Ishikawa (cell line): ENCODE data around the gene MSTO1.

Experiments used
- CEBPB ChIP-seq: IDR thresholded peaks from 2 replicates; pipeline ENCODE4 v1.6.1; 2012
- CREB1 ChIP-seq: IDR thresholded peaks from 2 replicates; pipeline ENCODE4 v1.6.1; 2012; ENCODE audit warnings: low read depth
- EGR1 ChIP-seq: IDR thresholded peaks from 2 replicates; pipeline ENCODE4 v1.6.1; 2012
- EP300 ChIP-seq: IDR thresholded peaks from 2 replicates; pipeline ENCODE4 v1.6.1; 2012; ENCODE audit warnings: borderline replicate concordance
- FOXM1 ChIP-seq: IDR thresholded peaks from 2 replicates; pipeline ENCODE4 v1.6.1; 2012; ENCODE audit warnings: low read depth, borderline replicate concordance
- NFIC ChIP-seq: IDR thresholded peaks from 2 replicates; pipeline ENCODE4 v1.6.1; 2012
- RAD21 ChIP-seq: IDR thresholded peaks from 2 replicates; pipeline ENCODE4 v1.6.1; 2012; ENCODE audit warnings: low read depth
- TAF1 ChIP-seq: IDR thresholded peaks from 2 replicates; pipeline ENCODE4 v1.6.1; 2012; ENCODE audit warnings: low read depth, mild to moderate bottlenecking
- TCF12 ChIP-seq: IDR thresholded peaks from 2 replicates; pipeline ENCODE4 v1.6.1; 2012; ENCODE audit warnings: low read depth
- TEAD4 ChIP-seq: IDR thresholded peaks from 2 replicates; pipeline ENCODE4 v1.6.1; 2012
- YY1 ChIP-seq: IDR thresholded peaks from 2 replicates; pipeline ENCODE4 v1.6.1; 2012; ENCODE audit warnings: low read depth
- ZBTB7A ChIP-seq: IDR thresholded peaks from 2 replicates; pipeline ENCODE4 v1.6.1; 2012; ENCODE audit warnings: low read depth
- TF ChIP-seq, protein P1 (sequence below): IDR thresholded peaks from 2 replicates; pipeline ENCODE4 v1.6.1; 2012; ENCODE audit warnings: low read depth, mild to moderate bottlenecking
- TF ChIP-seq, protein P2 (sequence below): IDR thresholded peaks from 2 replicates; pipeline ENCODE4 v1.6.1; 2012
- TF ChIP-seq, protein P3 (sequence below): IDR thresholded peaks from 2 replicates; pipeline ENCODE4 v1.6.1; 2012

Gene MSTO1

DNA sequence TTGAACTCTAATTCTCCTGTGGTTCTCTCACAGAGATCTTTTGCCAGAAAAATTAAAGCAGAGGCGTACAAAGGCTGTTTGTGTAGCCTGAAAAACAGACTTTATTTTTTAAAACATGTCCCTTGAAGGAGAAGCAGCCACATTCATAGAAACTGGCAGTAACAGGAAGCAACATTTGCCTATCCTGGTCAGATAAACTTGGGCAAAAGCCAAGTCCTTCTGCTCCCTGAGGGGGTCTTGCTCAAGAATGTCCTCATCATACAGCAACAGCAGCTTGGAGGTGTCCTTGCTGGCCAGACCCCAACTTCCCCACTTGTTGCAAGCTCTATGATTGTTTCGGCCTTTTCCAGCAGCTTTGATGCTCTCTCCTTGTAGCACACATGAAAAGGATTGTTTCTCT lies 36.3 kb downstream of the MSTO1 start:
- TF ChIP-seq, protein P1, sequence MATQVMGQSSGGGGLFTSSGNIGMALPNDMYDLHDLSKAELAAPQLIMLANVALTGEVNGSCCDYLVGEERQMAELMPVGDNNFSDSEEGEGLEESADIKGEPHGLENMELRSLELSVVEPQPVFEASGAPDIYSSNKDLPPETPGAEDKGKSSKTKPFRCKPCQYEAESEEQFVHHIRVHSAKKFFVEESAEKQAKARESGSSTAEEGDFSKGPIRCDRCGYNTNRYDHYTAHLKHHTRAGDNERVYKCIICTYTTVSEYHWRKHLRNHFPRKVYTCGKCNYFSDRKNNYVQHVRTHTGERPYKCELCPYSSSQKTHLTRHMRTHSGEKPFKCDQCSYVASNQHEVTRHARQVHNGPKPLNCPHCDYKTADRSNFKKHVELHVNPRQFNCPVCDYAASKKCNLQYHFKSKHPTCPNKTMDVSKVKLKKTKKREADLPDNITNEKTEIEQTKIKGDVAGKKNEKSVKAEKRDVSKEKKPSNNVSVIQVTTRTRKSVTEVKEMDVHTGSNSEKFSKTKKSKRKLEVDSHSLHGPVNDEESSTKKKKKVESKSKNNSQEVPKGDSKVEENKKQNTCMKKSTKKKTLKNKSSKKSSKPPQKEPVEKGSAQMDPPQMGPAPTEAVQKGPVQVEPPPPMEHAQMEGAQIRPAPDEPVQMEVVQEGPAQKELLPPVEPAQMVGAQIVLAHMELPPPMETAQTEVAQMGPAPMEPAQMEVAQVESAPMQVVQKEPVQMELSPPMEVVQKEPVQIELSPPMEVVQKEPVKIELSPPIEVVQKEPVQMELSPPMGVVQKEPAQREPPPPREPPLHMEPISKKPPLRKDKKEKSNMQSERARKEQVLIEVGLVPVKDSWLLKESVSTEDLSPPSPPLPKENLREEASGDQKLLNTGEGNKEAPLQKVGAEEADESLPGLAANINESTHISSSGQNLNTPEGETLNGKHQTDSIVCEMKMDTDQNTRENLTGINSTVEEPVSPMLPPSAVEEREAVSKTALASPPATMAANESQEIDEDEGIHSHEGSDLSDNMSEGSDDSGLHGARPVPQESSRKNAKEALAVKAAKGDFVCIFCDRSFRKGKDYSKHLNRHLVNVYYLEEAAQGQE = no peak

DNA sequence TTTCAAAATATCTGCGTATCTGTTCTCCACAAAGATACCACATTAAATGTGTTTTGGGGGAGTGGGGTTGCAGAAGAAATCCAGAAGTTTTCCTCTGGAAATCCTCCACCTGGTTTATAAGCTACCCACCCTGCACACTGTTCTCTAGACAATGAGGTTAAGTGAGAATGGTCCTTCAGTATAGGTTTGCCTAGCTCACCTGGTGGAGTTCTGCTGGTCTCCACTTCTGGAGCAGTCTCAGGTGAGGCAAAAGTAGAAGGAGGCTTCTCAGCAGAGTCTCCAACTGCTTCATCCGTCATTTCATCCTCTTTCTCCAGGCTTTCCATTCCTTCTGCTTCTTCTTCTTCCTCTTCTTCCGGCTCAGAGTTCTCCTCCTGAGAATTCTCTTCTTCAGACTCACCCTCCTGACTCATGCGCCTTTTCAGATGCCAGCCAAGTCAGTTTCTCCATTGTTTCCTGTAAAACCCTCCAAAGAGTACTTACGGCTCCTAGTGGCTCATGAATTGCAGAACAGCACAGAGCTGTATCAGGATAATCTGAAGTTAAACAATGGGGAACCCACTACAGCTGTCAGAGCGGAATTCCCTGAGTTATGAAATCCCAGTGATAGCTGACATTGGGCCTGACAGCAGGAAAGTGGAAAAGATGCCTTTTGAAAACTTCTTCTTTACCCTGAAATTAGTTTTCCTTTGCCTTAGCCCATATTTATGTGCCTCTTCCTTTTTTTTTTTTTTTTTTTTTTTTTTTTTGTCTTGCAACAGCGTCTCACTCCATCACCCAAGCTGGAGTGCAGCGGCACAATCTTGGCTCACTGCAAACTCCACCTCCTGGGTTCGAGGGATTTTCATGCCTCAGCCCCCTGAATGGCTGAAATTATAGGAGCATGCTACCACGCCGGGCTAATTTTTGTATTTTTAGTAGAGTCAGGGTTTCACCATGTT lies 38.5 kb downstream of the MSTO1 start:
- TF ChIP-seq ZBTB7A (no peak), NFIC (no peak), TCF12 (no peak), FOXM1 (no peak), TEAD4 (peak; percentile 31; the same call in 1 of the 2 replicates), EP300 (no peak), CEBPB (0 out of 2 replicates have a peak, but pooled peaks have one; percentile 16), RAD21 (peak; percentile 81)
- TF ChIP-seq, protein P2, sequence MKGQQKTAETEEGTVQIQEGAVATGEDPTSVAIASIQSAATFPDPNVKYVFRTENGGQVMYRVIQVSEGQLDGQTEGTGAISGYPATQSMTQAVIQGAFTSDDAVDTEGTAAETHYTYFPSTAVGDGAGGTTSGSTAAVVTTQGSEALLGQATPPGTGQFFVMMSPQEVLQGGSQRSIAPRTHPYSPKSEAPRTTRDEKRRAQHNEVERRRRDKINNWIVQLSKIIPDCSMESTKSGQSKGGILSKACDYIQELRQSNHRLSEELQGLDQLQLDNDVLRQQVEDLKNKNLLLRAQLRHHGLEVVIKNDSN = no peak
- TF ChIP-seq, protein P1 = no peak
- TF ChIP-seq, protein P3, sequence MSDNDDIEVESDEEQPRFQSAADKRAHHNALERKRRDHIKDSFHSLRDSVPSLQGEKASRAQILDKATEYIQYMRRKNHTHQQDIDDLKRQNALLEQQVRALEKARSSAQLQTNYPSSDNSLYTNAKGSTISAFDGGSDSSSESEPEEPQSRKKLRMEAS = no peak

DNA sequence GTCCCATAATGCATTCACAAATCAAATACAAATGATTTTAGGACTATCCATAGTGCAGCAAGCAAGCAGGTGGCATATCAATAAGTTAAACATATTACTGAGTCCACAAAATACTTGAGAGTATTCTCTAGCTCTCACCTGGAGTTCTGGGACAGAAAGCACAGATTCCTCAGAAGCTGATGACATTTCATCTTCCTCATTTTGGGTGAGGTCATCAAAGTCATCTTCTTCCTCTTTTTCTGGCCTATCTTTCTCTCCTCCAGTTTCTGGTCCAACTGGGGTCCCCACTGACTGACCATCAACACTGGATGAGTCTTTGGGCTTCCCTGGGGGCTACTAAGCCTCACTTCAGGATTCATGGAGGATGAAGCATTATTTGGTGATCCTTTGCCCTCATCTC lies 39.7 kb downstream of the MSTO1 start:
- TF ChIP-seq TCF12 (no peak), ZBTB7A (no peak), TAF1 (no peak), CEBPB (no peak), EGR1 (no peak), NFIC (no peak), EP300 (no peak), FOXM1 (no peak), TEAD4 (no peak), RAD21 (no peak), CREB1 (no peak), YY1 (no peak)
- TF ChIP-seq, protein P3 = no peak
- TF ChIP-seq, protein P1 = no peak
- TF ChIP-seq, protein P2 = no peak

DNA sequence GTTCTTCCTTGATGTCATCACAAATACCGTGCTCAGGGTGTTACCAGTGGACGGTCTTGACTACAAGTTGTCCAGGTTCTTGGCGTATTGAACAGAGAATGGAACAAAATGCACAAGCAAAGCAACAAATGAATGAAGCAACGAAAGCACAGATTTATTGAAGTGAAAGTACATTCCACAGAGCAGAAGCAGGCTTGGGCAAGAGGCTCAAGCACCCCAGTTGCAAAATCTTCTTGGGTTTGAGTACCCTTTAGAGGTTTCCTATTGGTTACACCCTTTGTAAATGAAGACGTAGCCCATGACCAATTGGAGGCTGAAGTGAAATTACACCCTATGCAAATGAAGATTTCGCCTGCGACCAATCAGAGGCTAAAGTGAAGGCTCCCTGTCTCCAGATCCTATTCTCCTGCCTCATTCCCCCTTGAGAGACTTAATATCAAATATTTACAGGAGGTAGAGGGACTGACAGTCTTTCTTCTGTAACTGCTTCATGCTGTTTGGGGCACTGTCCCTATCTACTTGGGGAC lies 40.3 kb downstream of the MSTO1 start:
- TF ChIP-seq, protein P1 = no peak
- TF ChIP-seq TEAD4 = no peak
- TF ChIP-seq, protein P2 = no peak
- TF ChIP-seq, protein P3 = no peak
- TF ChIP-seq FOXM1 = no peak
- peak; percentile 39; the same call in 1 of the 2 replicates for TF ChIP-seq CEBPB
- no peak for TF ChIP-seq TAF1
- TF ChIP-seq NFIC = no peak; the same call in 1 of the 2 replicates
